IPS DF 6.9 (cell line): ENCODE measurements around the gene EVL.

Experiments
- DNase-seq: peaks from one replicate; pipeline ENCODE4 v3.0.0-alpha.2; 2013; ENCODE audit warnings: low read depth, low spot score
- H3K27ac ChIP-seq: one replicate; pipeline ENCODE4 v1.5.1; 2013; ENCODE audit warnings: low read length, control low read depth
- H3K27me3 ChIP-seq: 2 replicates; pipeline ENCODE4 v1.6.1; 2013; ENCODE audit warnings: mild to moderate bottlenecking, low read length; ENCODE audit not compliant: control insufficient read depth, insufficient read depth
- H3K36me3 ChIP-seq: 2 replicates; pipeline ENCODE4 v1.6.1; 2013; ENCODE audit warnings: low read length; ENCODE audit not compliant: control insufficient read depth, insufficient read depth
- H3K4me1 ChIP-seq: 2 replicates; pipeline ENCODE4 v1.6.1; 2013; ENCODE audit warnings: low read length; ENCODE audit not compliant: control insufficient read depth, insufficient read depth
- H3K4me3 ChIP-seq: 2 replicates; pipeline ENCODE4 v1.5.1; 2013; ENCODE audit warnings: mild to moderate bottlenecking, low read length
- H3K9me3 ChIP-seq: 2 replicates; pipeline ENCODE4 v1.6.1; 2013; ENCODE audit warnings: low read length, inconsistent platforms; ENCODE audit not compliant: control insufficient read depth, insufficient read depth
- WGBS: extraction: QIAGEN DNeasy Blood & Tissue Kit; methylation state at CpG from one replicate; pipeline ENCODE4 v1.1.7; 2013; ENCODE audit warnings: mixed read lengths, missing lambda C conversion rate; ENCODE audit not compliant: insufficient read length, insufficient coverage; 5-methylcytosine and 5-hydroxymethylcytosine counted together

Gene EVL

GRCh38 chr14:100108840-100109593 is 43.8 kb downstream of the EVL start:
- no peak overlapping the region for H3K4me3 ChIP-seq
- WGBS, result no CpG with 5 or more reads among the region's 10 CpGs
- H3K27me3 ChIP-seq, result no peaks in the 10 kb centered on the region
- H3K4me1 ChIP-seq, result no peaks in the 10 kb centered on the region
- DNase-seq, result no peak
- H3K36me3 ChIP-seq, result no peaks in the 10 kb centered on the region
- no peaks in the 10 kb centered on the region for H3K9me3 ChIP-seq
- H3K27ac ChIP-seq, result no peak overlapping the region

GRCh38 chr14:100109594-100109955 is 44.4 kb downstream of the EVL start:
- H3K27ac ChIP-seq, result no peak overlapping the region
- no peaks in the 10 kb centered on the region for H3K4me1 ChIP-seq
- no peak for DNase-seq
- H3K9me3 ChIP-seq, result no peaks in the 10 kb centered on the region
- no peaks in the 10 kb centered on the region for H3K27me3 ChIP-seq
- WGBS, result no CpG with 5 or more reads among the region's 9 CpGs
- no peak overlapping the region for H3K4me3 ChIP-seq
- H3K36me3 ChIP-seq, result no peaks in the 10 kb centered on the region

- H3K9me3 ChIP-seq, result no peaks in the 10 kb centered on the region
- no peaks in the 10 kb centered on the region for H3K36me3 ChIP-seq
- WGBS, result no CpG with 5 or more reads among the region's 6 CpGs
Observed at GRCh38 chr14:100110816-100111215, 45.6 kb downstream of the EVL start.

DNA sequence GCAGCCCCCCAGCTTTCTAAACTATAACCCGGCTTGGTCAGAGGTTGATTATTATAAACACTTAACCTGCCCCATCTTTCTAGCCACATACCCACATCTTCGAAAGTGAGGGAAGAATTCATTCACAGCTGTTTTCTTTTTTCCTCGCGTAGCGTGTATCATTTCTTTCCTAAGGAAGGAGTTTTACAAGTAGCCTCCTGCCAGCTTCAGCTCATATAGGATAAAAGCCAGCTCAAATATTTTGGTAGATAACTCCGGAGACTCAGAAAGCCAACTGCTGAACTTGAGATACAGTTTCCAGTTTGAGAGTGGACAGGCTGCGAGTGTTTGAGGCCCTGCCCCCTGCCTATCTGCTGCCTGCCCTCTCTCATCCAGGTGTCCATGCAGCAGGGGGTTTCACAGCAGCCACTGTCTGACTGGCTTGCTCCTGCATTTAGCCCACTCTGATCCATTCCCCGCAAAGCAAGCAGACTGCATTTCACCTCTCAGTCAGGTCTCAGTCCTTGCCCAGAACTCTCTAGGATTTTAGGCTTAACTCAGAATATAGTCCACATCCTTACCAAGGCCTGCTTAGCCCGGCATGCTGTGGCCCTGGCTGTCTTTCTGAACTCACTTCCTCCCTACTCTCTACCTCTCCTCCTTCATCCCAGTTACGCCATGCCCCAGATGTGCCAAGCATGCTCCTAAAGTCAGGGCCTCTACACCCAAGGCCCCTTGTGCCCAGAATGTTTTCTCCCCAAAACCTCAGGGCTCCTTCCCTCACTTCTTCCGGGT is 46.9 kb downstream of the EVL start:
- WGBS, result no CpG with 5 or more reads among the region's 11 CpGs
- no peaks in the 10 kb centered on the region for H3K36me3 ChIP-seq

More at GRCh38 chr14:100110816-100111215, 45.6 kb downstream of the EVL start:
- no peak overlapping the region for H3K27ac ChIP-seq
- no peak for DNase-seq
- no peaks in the 10 kb centered on the region for H3K4me1 ChIP-seq
- H3K27me3 ChIP-seq, result no peaks in the 10 kb centered on the region
- H3K4me3 ChIP-seq, result no peak overlapping the region

DNA sequence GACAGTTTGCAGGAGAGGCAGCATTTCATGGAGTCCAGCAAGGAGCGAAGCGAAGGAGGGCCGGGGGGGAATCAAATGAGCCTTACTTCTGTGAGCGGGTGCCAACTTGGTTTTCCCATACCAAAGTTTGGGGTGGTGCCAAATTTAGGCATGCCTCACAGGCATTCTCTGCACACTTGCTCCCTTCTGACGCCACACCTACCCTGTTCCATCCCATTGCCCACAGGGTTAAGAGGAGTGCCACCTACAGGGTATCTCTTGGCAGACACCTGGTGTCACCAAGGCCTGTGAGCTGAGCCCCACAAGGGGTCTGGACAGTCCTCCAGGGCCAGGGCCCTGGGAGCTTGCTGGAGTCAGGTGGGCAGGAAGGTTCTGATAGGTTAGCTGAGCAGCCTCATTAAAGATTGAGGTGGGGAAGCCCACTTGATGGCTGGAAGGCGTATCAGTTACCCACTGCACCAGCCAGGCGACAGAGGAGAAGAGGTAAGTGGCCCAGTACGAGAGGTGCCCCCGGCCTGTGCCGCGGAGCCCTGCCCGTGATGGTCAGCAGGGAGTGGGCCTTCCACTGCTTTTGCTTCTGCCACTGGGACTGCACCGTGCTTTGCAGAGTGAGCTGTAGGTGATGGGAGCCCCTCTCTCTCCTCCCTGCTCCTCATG is 49.0 kb downstream of the EVL start:
- no peaks in the 10 kb centered on the region for H3K27me3 ChIP-seq
- no peaks in the 10 kb centered on the region for H3K9me3 ChIP-seq
- no peaks in the 10 kb centered on the region for H3K4me1 ChIP-seq
- H3K27ac ChIP-seq, result no peak overlapping the region
- no peak overlapping the region for H3K4me3 ChIP-seq
- H3K36me3 ChIP-seq, result no peaks in the 10 kb centered on the region
- DNase-seq, result no peak
- no CpG with 5 or more reads among the region's 13 CpGs for WGBS

More for the DNA sequence above, 46.9 kb downstream of the EVL start:
- no peaks in the 10 kb centered on the region for H3K9me3 ChIP-seq
- no peak for DNase-seq
- no peaks in the 10 kb centered on the region for H3K27me3 ChIP-seq
- no peak overlapping the region for H3K27ac ChIP-seq
- H3K4me3 ChIP-seq, result no peak overlapping the region
- H3K4me1 ChIP-seq, result no peaks in the 10 kb centered on the region

GRCh38 chr14:100115236-100115635 is 50.0 kb downstream of the EVL start:
- Histone ChIP-seq H3K27me3 (no peaks in the 10 kb centered on the region), H3K4me3 (no peak overlapping the region), H3K27ac (no peak overlapping the region), H3K9me3 (no peaks in the 10 kb centered on the region), H3K36me3 (no peaks in the 10 kb centered on the region), H3K4me1 (no peaks in the 10 kb centered on the region)
- no CpG with 5 or more reads among the region's 6 CpGs for WGBS
- no peak for DNase-seq

- no peak for DNase-seq
- H3K9me3 ChIP-seq, result no peaks in the 10 kb centered on the region
- no peaks in the 10 kb centered on the region for H3K4me1 ChIP-seq
- no peak overlapping the region for H3K4me3 ChIP-seq
- H3K27ac ChIP-seq, result no peak overlapping the region
- no CpG with 5 or more reads among the region's 8 CpGs for WGBS
- no peaks in the 10 kb centered on the region for H3K27me3 ChIP-seq
- H3K36me3 ChIP-seq, result no peaks in the 10 kb centered on the region
Observed at GRCh38 chr14:100115726-100116125, 50.5 kb downstream of the EVL start.

- WGBS, result no CpG with 5 or more reads among the region's 3 CpGs
- H3K9me3 ChIP-seq, result no peaks in the 10 kb centered on the region
- H3K4me1 ChIP-seq, result no peaks in the 10 kb centered on the region
- no peak overlapping the region for H3K27ac ChIP-seq
- no peak overlapping the region for H3K4me3 ChIP-seq
- no peaks in the 10 kb centered on the region for H3K27me3 ChIP-seq
- no peak for DNase-seq
- no peaks in the 10 kb centered on the region for H3K36me3 ChIP-seq
Observed at GRCh38 chr14:100116134-100116533, 50.9 kb downstream of the EVL start.

DNA sequence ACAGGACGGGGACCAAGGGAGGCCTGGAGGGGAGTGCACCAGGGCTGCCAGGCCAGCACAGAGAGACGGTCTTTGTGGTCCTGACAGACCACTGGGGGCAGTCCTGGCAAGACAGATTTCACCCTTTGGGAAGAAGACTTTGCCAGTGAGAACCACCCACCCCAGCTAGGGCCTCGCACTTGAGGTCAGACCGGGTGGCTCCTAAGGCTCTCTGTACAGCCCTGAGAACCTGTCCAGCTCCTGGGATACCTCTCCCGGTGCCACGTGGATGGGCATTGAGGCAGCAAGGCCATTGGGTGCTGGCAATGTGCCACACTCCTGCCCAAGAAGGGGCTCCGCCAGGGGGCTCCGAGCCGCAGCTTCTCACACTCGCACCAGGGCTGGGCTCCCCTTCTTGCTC is 51.8 kb downstream of the EVL start:
- Histone ChIP-seq H3K36me3 (no peaks in the 10 kb centered on the region), H3K4me3 (no peak overlapping the region), H3K4me1 (no peaks in the 10 kb centered on the region), H3K27ac (no peak overlapping the region), H3K9me3 (no peaks in the 10 kb centered on the region), H3K27me3 (no peaks in the 10 kb centered on the region)
- DNase-seq, result no peak
- WGBS, result no CpG with 5 or more reads among the region's 10 CpGs

- no CpG with 5 or more reads among the region's 14 CpGs for WGBS
- no peak overlapping the region for H3K4me3 ChIP-seq
- H3K4me1 ChIP-seq, result no peaks in the 10 kb centered on the region
- no peak overlapping the region for H3K27ac ChIP-seq
- no peaks in the 10 kb centered on the region for H3K36me3 ChIP-seq
- H3K9me3 ChIP-seq, result no peaks in the 10 kb centered on the region
- no peak for DNase-seq
- no peaks in the 10 kb centered on the region for H3K27me3 ChIP-seq
Observed at GRCh38 chr14:100117633-100118395, 52.6 kb downstream of the EVL start.
